Measurements from ENCODE around the gene HIGD1A. TPM values are rescaled to one million over a fixed set of nuclear protein-coding genes. Genes with fewer than 3 reads are reported as not detected.

The HIGD1A gene
- total RNA-seq, 1 experiment from 2014 or later = 80.7 TPM

- H3K27me3 Mint-ChIP-seq (ENCODE audit: low read depth) = no peaks in the 10 kb centered on the region; the same call in 1 of the 2 replicates
- H3K4me1 Mint-ChIP-seq = peaks cover 7% of the 10 kb centered on the region
- no peaks in the 10 kb centered on the region for H3K9me3 Mint-ChIP-seq
- ChIA-PET CTCF (interaction anchor here (1.2 to 2.0 kb wide), 2 partner anchors 9 to 78 kb away, joined by 5 to 8 read pairs; no protein-coding TSS in a partner anchor), POLR2A (no interaction called here)
- no peak overlapping the region for H3K27ac Mint-ChIP-seq
- TF ChIP-seq ELF4 (CRISPR knock-in tag; IDR thresholded peaks at IDR 0.05; ENCODE audit: low read depth) = no peak
- no peak for TF ChIP-seq HMGA2 (CRISPR knock-in tag; IDR thresholded peaks at IDR 0.05)
- no peak for TF ChIP-seq FOXP4 (CRISPR knock-in tag; IDR thresholded peaks at IDR 0.05)
- TF ChIP-seq ARID4B (CRISPR knock-in tag; IDR thresholded peaks at IDR 0.05; ENCODE audit: borderline replicate concordance) = no peak
- no peak for TF ChIP-seq AR (CRISPR knock-in tag; IDR thresholded peaks at IDR 0.05)
- no peak for TF ChIP-seq ZNF121 (CRISPR knock-in tag; IDR thresholded peaks at IDR 0.05)
- no peak for TF ChIP-seq RORB (CRISPR knock-in tag; IDR thresholded peaks at IDR 0.05)
- TF ChIP-seq ETV6 (CRISPR knock-in tag; IDR thresholded peaks at IDR 0.05) = no peak
- TF ChIP-seq CBFB (CRISPR knock-in tag; IDR thresholded peaks at IDR 0.05; ENCODE audit: low read depth) = no peak
- ATAC-seq = no peak
- no peak for DNase-seq (ENCODE audit: low spot score)
- no peak overlapping the region for H3K4me3 Mint-ChIP-seq
- H3K36me3 Mint-ChIP-seq = no peaks in the 10 kb centered on the region
These were observed 51.3 kb downstream of the HIGD1A start for GRCh38 chr3:42752961-42753360.

GRCh38 chr3:42752441-42752840, 51.8 kb downstream of the HIGD1A start:
- no peak for ATAC-seq
- no peak overlapping the region for H3K27ac Mint-ChIP-seq
- ChIA-PET POLR2A (no interaction called here), CTCF (interaction anchor here (1.1 to 2.0 kb wide), 3 partner anchors 8 to 78 kb away, joined by 3 to 8 read pairs (median 5); no protein-coding TSS in a partner anchor)
- H3K4me1 Mint-ChIP-seq = peaks cover 7% of the 10 kb centered on the region
- H3K36me3 Mint-ChIP-seq = no peaks in the 10 kb centered on the region
- no peaks in the 10 kb centered on the region for H3K9me3 Mint-ChIP-seq
- H3K27me3 Mint-ChIP-seq (ENCODE audit: low read depth) = no peaks in the 10 kb centered on the region; the same call in 1 of the 2 replicates
- DNase-seq (ENCODE audit: low spot score) = no peak
- H3K4me3 Mint-ChIP-seq = no peak overlapping the region
- TF ChIP-seq ZNF423 (CRISPR knock-in tag; IDR thresholded peaks at IDR 0.05) (no peak), GRHL2 (CRISPR knock-in tag; IDR thresholded peaks at IDR 0.05; ENCODE audit: insufficient replicate concordance, severe bottlenecking) (no peak), OVOL2 (CRISPR knock-in tag; IDR thresholded peaks at IDR 0.05; ENCODE audit: borderline replicate concordance) (no peak), EMX1 (CRISPR knock-in tag; IDR thresholded peaks at IDR 0.05) (no peak), JAZF1 (CRISPR knock-in tag; IDR thresholded peaks at IDR 0.05) (no peak), ZNF532 (CRISPR knock-in tag; IDR thresholded peaks at IDR 0.05; ENCODE audit: borderline replicate concordance) (no peak), SP1 (CRISPR knock-in tag; conservative IDR thresholded peaks at IDR 0.05) (no peak), AR (CRISPR knock-in tag; IDR thresholded peaks at IDR 0.05) (no peak), MYBL2 (CRISPR knock-in tag; IDR thresholded peaks at IDR 0.05) (no peak), RORB (CRISPR knock-in tag; IDR thresholded peaks at IDR 0.05) (no peak)
